ENCODE measurements around the gene SNCB.

Gene SNCB

DNA sequence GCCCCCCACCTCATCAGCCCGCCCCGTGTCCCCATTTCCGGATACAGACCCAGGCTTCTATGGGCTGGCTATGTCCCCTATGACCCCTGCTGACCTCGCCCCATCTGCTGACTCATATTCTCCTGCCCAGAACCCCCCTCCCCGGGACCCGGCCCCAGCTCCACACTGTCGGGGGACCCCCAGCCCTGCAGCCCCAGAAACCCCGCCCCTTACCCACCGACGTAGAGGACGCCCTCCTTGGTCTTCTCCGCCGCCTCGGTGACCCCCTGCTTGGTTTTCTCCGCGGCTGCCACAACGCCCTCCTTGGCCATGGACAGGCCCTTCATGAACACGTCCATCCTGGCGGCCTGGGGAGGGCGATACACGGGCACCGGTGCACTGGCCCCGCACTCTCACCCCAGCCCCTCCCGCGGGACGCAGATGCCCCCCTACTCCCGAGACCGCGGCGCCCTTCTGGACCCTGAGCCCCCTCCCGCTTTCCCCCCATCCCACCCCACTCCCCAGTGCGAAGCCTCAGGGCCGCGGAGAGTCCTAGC is 949 bp downstream of the SNCB start:
- DNase-seq (ENCODE audit: low read depth, low spot score): no peak
- no peak overlapping the region for H3K4me3 ChIP-seq (ENCODE audit: low read length)

DNA sequence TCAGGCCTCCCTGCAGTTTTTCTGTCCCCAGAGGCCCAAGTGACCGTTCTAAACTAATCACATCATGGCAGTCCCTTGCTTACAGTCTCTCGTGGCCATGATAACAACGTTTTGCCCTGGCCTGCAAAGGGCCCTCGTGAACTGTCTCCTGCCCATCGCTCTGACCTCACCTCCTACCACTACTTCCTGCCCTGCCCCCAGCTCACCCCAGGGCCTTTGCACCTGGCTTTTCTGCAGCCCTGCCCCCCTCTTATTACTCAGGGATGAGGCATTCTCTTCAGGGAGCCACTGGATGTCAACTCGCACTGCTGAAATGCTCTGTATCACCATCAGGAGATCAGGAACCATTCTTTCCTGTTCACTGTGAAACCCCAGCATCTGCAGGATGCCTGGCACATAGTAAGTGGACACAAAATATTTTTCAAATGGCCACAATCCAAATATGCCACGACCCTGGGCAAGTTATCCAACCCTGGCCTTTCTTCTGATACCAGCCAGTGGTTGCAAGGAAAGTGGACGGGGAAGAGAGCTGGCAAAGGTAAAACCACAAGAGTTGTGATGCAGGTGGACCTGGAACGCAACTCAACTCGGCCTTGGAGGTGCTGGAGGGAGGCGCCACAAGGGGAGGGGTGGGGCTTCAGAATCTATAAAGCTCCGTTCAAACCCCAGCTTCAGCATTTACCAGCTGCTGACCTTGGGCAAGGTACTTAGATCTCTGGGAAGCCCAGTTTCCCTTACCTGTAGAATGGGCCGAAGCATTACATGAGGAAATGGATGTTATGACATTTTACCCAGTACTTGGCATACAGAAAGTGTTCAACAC is 1.7 kb downstream of the SNCB start:
- DNase-seq (ENCODE audit: low read depth, low spot score): no peak
- no peak overlapping the region for H3K4me3 ChIP-seq (ENCODE audit: low read length)

DNA sequence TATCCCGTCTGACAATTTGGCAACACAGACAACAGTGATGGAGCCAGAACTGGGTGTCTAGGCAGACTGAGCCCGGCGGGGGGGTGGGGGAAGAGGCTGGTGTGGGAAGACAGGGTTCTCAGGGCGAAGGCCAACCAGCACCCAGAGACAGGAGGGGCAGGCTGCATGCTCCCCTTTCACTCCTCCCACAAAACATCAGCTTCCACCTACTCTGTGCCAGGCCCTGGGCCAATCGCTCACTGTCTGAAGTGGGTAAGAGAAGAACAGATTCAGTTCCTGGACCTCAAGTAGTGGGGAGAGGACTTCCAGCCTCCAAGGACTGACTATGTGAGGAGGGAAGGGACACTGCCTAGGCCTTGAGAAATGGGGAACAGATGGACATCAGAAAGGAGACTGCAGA is 2.8 kb downstream of the SNCB start:
- H3K4me3 ChIP-seq (ENCODE audit: low read length): no peak overlapping the region
- no peak for DNase-seq (ENCODE audit: low read depth, low spot score)

DNA sequence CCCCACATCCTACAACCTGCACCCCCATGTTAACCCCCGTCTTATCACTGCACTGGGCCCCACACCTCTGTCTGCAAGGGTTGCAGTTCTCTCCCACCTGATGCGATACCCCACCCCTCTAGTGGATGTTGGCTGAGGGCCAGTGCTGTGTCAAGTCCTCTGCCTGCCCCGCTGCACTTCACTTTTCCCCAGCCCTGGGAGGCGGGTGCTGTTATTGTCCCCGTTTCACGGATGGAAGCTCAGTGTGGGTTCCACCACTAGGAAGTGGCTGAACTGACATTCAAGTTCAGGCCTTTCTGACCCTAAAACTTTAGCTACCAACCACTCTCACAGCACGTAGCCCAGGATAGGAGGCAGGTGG is 3.5 kb downstream of the SNCB start:
- H3K4me3 ChIP-seq (ENCODE audit: low read length): no peak overlapping the region
- DNase-seq (ENCODE audit: low read depth, low spot score): no peak

DNA sequence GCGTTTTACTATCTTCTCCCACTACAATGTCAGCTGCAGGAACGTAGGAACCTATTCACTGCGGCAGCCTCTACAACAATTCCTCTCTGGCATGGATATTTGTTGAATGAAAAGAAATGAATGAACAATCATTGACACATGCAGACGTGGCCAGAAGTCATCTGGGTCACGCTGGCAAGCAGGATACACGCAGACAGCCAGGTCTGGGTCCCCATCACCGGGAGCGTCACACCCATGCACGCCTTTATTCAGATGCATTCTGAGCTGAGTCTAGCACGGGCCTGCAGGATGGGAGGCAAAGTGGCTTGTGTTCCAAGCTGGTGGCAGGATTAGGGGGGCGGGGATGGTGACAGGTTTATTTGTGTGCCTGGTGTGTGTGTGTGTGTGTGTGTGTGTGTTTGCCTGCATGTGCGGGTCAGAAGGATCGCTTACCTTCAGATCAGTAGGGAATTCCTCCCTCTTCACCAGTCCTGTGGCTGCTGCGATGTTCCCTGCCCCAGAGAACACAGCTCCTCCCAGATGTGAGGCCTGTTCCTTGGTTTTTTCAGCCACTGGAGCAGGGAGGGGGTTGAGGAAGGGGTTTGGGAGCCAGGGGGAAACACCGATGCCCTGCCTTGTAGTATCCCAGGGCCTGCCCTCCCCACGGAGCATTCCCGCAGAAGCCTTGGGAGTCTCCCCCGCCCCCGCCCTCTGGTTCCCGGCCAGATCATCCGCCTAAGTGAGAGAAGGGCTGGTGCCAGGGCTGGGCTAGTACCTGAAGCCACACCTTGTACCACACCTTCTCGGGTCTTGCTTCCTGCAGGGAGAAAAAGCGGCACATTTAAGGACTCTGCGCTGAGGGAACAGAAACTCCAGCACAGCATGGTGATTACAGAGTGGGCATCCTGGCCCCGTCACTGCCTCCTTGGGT is 4.1 kb downstream of the SNCB start:
- no peak for DNase-seq (ENCODE audit: low read depth, low spot score)
- H3K4me3 ChIP-seq (ENCODE audit: low read length): no peak overlapping the region

DNA sequence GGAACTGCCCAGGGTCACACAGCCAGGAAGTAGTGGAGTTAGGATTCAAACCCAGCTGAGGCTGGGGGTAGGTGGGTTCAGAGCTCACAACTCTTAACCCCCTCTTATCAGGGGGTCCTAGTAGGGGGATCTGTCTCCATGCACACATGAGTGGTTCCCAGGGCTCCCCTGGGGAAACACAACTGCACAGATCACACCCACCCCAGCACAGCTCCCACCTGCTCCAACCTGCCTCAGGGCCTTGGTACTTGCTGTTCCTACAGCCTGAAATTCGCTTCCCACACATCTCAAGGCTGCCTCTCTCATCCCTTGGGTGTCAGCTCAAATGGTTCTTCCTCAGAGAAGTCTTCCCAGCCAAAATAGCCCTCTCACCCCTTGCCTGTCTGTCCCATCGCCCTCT is 4.8 kb downstream of the SNCB start:
- no peak for DNase-seq (ENCODE audit: low read depth, low spot score)
- no peak overlapping the region for H3K4me3 ChIP-seq (ENCODE audit: low read length)

DNA sequence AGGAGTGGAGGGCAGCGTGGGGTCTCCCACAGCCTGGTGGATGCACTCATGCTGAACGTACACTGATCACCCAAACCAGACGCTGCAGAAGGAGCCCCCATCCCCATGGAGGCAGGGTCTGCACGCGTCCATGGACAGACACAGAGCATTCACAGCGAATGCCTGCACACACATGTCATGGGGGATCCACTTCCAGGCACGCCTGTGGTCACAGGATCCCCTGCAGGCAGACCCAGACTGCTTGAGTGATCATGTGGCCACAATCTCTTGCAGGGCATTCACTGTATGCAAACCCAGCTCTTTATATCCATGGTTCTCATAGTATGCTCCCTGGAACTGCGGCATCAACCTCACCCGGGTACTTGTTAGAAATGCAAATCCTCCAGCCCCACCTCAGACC is 5.4 kb downstream of the SNCB start:
- DNase-seq (ENCODE audit: low read depth, low spot score): no peak
- H3K4me3 ChIP-seq (ENCODE audit: low read length): no peak overlapping the region

DNA sequence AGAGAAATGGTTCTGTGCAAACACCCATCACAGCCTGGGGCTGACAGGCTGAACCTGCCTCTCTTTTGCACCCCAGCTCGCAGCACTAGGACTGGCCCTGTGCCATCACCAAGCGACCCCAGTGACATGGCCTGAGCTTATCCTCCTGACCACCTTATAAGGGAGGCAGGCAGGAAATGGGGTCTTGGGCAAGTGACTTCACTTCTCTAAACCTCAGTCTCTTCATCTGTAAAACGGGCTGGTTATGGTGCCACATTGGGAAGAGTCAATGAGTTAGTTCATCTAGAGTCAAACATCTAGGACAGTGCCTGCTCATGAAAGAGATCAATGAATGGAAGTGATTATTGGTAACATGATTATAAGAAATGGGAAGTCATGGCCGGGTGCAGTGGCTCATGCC is 6.2 kb downstream of the SNCB start:
- H3K4me3 ChIP-seq (ENCODE audit: low read length): no peak overlapping the region
- no peak for DNase-seq (ENCODE audit: low read depth, low spot score)

DNA sequence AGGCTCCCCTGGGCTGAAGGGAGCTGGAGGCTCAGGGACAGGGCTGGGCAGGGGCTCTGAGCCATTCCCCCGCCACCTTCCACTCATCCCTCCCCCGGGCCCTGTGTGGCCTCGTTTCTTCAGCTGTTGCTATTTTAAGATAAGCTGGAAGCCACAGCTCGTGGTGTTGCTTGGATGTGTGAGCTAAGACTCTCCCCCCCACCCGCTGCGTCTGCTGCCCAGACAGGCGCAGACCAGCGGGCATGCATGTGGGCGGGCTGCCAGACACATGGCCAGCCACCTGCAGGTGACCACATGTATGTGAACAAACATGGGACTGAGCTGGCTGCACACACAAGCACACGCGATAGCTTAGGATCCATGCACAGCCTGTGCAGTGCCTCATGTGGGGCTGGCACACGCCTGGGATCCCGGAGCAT is 8.7 kb downstream of the SNCB start:
- no peak overlapping the region for H3K4me3 ChIP-seq (ENCODE audit: low read length)
- DNase-seq (ENCODE audit: low read depth, low spot score): no peak

DNA sequence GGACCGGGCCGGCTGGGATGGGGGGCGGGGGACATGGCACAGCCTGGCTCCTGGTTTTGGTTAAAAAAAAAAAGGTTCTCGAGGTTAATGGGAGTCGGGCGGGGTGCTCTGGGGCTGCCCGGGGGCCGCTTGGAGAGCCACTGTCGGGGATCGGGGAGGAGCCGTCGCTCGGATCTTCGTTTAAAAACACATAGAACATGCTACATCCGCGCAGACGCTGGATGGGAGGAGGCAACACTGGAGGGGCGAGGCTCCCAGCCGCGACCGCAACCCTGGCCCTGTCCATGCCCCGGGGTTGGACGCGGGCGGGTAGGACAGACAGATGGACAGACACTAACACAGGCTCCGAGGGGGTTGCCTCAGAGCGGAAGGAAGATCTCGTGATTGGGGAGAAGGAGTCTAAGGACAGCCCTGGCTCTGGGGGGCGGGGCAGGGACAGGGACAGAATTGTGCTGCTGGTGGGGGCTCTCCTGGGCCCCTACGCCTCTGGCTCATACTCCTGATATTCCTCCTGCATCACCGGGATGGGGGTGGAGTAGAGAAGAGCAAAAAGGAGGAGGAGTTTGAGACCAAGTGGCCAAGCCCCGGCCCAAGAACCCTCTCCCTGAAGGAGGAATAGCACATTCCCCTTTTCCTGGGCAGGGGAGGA is 9.9 kb downstream of the SNCB start:
- DNase-seq (ENCODE audit: low read depth, low spot score): no peak
- no peak overlapping the region for H3K4me3 ChIP-seq (ENCODE audit: low read length)

DNA sequence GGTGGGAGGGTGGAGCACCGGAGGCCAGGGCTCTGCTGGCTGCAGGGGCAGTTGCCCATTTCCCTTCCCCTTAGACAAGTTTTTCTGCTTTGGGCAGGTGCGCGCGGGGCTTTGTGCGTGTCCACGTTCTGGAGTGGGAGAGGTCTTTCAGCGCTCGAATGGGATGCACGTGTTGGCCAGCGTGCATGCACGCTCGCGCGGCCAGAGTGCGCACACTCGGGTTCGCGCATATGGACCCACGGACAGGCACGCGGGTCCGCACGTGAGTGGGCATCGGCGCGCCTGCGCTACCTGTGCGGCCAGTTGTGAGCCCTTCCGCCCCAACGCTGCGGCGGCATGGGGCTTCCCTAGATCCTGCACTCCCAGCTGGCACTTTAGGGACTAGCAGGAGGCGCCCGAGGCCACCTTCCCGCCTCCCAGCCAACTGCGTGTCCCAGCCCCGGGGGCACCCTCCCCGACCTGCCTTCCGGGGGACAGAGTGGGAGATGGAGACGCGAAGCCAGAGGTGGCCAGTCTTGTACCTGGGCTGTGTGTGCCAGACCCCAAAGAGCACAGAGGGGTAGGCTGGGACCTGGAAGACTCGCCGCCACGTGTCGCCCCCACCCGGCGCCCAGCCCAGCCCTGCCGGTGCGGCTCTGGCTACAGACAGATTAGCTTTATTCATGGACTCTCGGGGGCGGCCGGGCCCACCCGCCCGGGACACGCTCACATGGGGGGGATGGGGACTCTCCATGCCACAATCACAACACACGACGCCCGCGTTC is 10.6 kb downstream of the SNCB start:
- H3K4me3 ChIP-seq (ENCODE audit: low read length): no peak overlapping the region
- no peak for DNase-seq (ENCODE audit: low read depth, low spot score)

DNA sequence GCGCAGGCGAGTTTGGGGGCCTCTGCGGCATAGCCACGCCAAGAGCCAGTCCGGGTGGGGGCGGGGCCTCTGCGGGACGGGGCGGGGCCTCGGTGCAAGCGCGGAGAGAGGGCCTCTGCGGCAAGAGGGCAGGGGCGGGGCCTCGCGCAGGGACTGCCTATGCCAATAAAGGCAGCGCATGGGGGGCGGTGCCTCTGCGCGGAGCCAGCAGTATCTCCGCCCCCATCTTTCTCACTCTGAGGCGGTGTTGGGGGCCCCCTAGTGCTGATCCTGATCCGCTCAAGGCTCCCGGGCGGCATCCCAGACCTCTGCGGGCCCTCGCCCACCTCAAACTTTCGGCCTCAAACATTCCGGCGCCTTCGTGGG is 11.1 kb downstream of the SNCB start:
- no peak overlapping the region for H3K4me3 ChIP-seq (ENCODE audit: low read length)
- no peak for DNase-seq (ENCODE audit: low read depth, low spot score)

DNA sequence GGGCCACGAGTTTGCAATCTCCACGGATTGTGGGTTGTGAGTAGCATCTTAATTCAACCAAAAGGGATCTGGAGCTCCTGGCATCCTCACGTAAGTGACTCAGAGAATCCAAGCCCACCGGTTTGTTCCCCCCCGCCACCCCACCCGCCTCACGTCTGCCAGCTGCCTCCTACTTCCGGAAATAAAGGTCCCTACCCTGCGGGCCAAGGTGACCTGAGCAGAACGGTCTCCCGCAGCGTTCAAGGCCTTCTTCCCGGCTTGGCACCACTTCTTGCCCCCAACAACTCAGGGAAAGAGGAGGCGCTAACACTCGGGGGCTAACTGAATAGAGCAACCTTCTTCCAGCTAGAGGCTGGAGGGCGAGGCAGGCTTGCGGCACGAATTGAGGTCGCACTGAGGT is 11.6 kb downstream of the SNCB start:
- no peak overlapping the region for H3K4me3 ChIP-seq (ENCODE audit: low read length)
- DNase-seq (ENCODE audit: low read depth, low spot score): no peak

DNA sequence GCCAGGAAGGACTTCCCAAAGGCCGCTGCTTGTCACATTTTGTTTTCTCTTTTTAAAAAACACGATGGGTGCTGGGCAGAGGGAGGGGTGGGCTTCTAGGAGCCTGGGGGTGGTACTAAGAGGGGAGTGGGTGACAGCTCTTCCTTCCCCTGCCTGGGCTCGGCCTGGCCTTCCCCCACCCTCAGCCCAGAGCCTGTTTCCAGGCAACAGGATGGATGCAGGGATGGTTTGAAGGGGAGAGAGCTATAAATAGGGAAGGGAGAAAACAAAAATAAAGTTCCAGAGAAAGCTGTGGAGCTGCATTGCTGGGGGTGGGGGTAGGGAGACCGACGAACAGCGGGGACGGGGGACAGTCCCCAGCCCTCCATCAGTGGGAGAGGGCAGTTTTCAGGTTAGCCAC is 13.8 kb downstream of the SNCB start:
- no peak overlapping the region for H3K4me3 ChIP-seq (ENCODE audit: low read length)
- DNase-seq (ENCODE audit: low read depth, low spot score): no peak

DNA sequence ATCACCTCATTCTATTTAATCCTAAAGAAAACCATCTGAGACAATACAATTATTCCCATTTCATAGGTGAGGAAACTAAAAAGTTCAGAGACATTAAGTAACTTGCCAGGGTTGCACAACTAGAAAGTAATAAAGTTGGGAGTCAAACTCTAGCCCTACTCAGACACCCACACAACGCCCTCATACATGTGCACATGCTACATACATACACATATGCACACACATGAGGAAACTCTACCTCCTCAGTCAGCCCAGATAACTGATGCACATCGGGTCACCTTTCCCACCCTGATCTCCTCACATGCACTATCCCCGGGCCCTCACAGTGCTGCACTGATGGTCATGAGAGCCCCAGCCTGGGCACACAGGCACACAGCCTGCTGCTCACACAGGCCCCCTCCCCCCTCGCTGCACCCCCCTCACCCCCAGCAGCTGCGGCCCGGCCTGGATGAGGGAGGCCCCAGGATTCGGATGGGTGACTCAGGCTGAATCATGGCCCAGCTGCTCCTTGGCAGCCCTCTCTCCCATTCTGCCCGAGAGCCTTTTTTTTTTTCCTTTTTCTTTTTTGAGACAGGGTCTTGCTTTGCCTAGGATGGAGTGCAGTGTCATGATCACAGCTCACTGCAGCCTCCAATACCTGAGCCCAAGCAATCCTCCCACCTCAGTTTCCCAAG is 15.4 kb downstream of the SNCB start:
- no peak overlapping the region for H3K4me3 ChIP-seq (ENCODE audit: low read length)
- DNase-seq (ENCODE audit: low read depth, low spot score): no peak

DNA sequence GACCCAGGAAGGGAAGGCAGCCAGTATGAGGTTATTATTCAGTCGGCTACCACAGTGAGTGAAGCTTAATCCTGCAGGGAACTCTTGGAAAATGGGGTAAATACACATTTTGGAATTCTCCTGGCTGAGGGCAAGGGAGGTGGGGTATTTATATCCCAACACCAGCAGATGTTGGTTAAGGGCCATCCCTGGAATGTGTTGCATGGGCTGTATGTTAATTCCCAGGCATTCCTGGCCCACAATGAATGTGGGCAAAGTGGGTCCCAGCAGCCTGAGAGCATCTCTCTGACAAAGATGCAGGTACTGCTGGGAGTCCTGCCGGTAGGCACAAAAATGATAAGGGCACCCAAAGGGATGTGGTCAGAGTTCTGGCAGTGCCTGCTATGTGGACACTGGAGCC is 17.5 kb downstream of the SNCB start:
- DNase-seq (ENCODE audit: low read depth, low spot score): no peak
- no peak overlapping the region for H3K4me3 ChIP-seq (ENCODE audit: low read length)

DNA sequence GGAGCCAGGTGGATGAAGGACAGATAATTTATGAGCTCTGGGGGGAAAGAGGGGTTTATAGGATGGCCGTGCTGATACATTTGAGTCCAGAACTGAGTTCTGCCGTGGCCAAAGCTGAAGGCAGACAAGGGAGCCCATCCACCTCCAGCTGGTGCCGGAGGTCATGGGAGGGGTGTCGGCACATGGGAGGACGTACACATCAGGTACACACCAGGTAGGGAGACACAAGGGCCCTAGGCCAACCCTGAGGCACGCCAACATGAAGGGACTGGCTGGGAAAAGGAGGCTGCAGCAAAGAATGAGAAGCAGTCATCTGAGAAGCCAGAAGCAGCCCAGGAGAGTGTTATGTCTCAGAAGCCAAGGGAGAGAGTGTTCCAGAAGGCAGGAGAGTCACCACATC is 18.3 kb downstream of the SNCB start:
- H3K4me3 ChIP-seq (ENCODE audit: low read length): no peak overlapping the region
- no peak for DNase-seq (ENCODE audit: low read depth, low spot score)

DNA sequence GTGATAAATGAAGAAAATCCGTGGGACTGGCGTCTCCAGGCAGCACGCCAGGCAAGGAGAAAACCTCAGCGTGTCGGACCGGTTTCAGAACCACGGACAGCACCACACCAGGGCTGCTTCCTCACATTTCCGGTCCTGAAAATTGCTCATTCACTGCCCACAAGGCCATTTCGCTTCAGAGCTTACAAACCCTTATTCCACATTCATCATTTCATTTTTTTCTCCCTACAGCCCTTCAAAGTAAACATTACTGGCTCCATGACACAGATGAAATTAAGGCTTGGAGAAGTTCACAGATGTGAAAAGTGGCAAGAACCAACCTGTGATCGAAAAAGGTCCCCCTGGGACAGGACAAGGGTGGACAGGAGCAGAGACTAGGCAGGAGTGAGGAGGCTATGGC is 18.9 kb downstream of the SNCB start:
- DNase-seq (ENCODE audit: low read depth, low spot score): peak; percentile 43

DNA sequence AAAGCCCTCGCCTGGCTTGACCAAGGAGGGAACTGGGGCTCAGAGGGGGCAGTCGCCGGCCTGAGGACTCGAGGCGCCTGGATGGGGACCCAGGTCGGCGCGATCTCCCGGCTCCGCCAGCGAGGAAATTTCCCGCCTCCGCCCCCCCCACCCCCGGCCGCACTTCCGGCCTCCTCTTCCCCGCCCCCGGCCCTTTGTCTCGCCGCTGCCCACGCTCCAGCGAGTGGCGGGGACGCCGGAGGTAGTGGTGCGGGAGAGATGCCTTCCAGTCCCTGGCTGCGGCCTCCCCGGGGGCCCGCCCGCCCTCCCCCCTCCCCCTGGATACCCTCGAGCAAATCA is 19.9 kb downstream of the SNCB start:
- no peak for DNase-seq (ENCODE audit: low read depth, low spot score)
- peak overlapping the region; percentile 55 for H3K4me3 ChIP-seq (ENCODE audit: low read length)

More for the DNA sequence above, 18.9 kb downstream of the SNCB start:
- H3K4me3 ChIP-seq (ENCODE audit: low read length): no peak overlapping the region

Data from Jurkat, Clone E6-1 (cell line).